GM12878 (cell line): ENCODE results near the gene SLCO3A1. TPM values are rescaled to one million over a fixed set of nuclear protein-coding genes. Genes with fewer than 3 reads are reported as not detected.

Source experiments
- ATAC-seq: fragments of 200-7000 bp; cut with Tn5 transposase; 3 replicates; pipeline ENCODE4 v1.9.1; 2020; ENCODE audit warnings: mild to moderate bottlenecking, moderate library complexity
- BruUV-seq: library from RNA; stranded (reverse); fragments of 400-500 nt; replicated peaks from 2 replicates; lab custom pipeline; 2021; lab: Mats Ljungman, UMichigan
- CTCF ChIA-PET: fragments of 300-600 bp; sonication (Branson Sonifier 250); formaldehyde crosslinking; extraction: SDS; loops from one replicate; lab custom pipeline; 2021; ENCODE audit warnings: inconsistent platforms; lab: Yijun Ruan, JAX
- POLR2A ChIA-PET: fragments of 350-600 bp; formaldehyde crosslinking; extraction: SDS; loops from one replicate; lab custom pipeline; 2021; ENCODE audit warnings: inconsistent platforms; lab: Charles Lee
- RAD21 ChIA-PET: fragments of 300-600 bp; sonication (Branson Sonifier 250); formaldehyde crosslinking; loops from one replicate; lab custom pipeline; 2023; ENCODE audit warnings: antibody characterized with exemption; ENCODE audit not compliant: unreplicated experiment; lab: Charles Lee
- SMC1A ChIA-PET: fragments of 300-600 bp; sonication (Branson Sonifier 250); formaldehyde crosslinking; loops from one replicate; lab custom pipeline; 2023; ENCODE audit not compliant: unreplicated experiment, uncharacterized antibody; lab: Charles Lee
- DNase-seq: peaks from one replicate; pipeline ENCODE4 v3.0.0-alpha.2; 2011; ENCODE audit warnings: low read depth, low spot score
- FAIRE-seq: peaks from 3 replicates; lab custom pipeline; 2011; peaks lifted over from hg19 to GRCh38; lab: Jason Lieb, UNC
- H2AFZ ChIP-seq: 2 replicates; pipeline ENCODE4 v1.6.0; 2011; ENCODE audit warnings: low read depth, low read length, control low read depth; ENCODE audit not compliant: control insufficient read depth
- H3K27ac ChIP-seq: 2 replicates; pipeline ENCODE4 v1.5.1; 2011; ENCODE audit warnings: control low read depth; ENCODE audit not compliant: control insufficient read depth, insufficient read depth
- H3K27me3 ChIP-seq, 2 experiments: replicated peaks in 1 of 2; 2 replicates each; pipeline versions ENCODE4 v1.6.0 to v1.6.1; 2011; ENCODE audit warnings: low read length in 1 of 2; ENCODE audit not compliant: control insufficient read depth in 2 of 2, insufficient read depth in 2 of 2
- H3K36me3 ChIP-seq, 2 experiments: 2 replicates each; pipeline ENCODE4 v1.5.1; 2011; ENCODE audit warnings: low read length in 1 of 2; ENCODE audit not compliant: control insufficient read depth in 2 of 2, insufficient read depth in 2 of 2
- H3K4me1 ChIP-seq: 2 replicates; pipeline ENCODE4 v1.6.1; 2011; ENCODE audit warnings: mild to moderate bottlenecking, low read length, moderate library complexity, mixed read lengths; ENCODE audit not compliant: control insufficient read depth, insufficient read depth
- H3K4me2 ChIP-seq: 2 replicates; pipeline ENCODE4 v1.6.0; 2011; ENCODE audit warnings: control low read depth; ENCODE audit not compliant: control insufficient read depth, insufficient read depth
- H3K4me3 ChIP-seq: fragments of 200-600 bp; sonication (generic); 2 replicates; pipeline ENCODE4 v1.5.1; 2016
- H3K79me2 ChIP-seq: 2 replicates; pipeline ENCODE4 v1.6.0; 2011; ENCODE audit warnings: low read length; ENCODE audit not compliant: control insufficient read depth, insufficient read depth
- H3K9ac ChIP-seq: 2 replicates; pipeline ENCODE4 v1.8.0; 2011; ENCODE audit warnings: low read length, control low read depth, mixed read lengths; ENCODE audit not compliant: control insufficient read depth, insufficient read depth
- H3K9me3 ChIP-seq: replicated peaks from 3 replicates; pipeline ENCODE4 v1.5.1; 2011; ENCODE audit warnings: mild to moderate bottlenecking, low read length; ENCODE audit not compliant: control insufficient read depth, insufficient read depth
- H4K20me1 ChIP-seq: 2 replicates; pipeline ENCODE4 v1.6.0; 2011; ENCODE audit not compliant: control insufficient read depth, insufficient read depth
- CEBPZ ChIP-seq: fragments of 150-350 bp; IDR thresholded peaks from 2 replicates; pipeline ENCODE4 v1.6.1; 2016; ENCODE audit warnings: low read depth, low read length
- FOS ChIP-seq: IDR thresholded peaks from 3 replicates; pipeline ENCODE4 v1.6.1; 2011; ENCODE audit warnings: borderline replicate concordance; ENCODE audit not compliant: insufficient read length; ENCODE audit errors: extremely low read depth
- IKZF2 ChIP-seq, 2 experiments: fragments of 450-650 bp; IDR thresholded peaks; 2 replicates each; pipeline ENCODE4 v1.6.1; 2017; ENCODE audit warnings: mild to moderate bottlenecking in 2 of 2, moderate library complexity in 2 of 2
- MEF2B ChIP-seq: fragments of 450-650 bp; IDR thresholded peaks from 2 replicates; pipeline ENCODE4 v1.6.1; 2018; ENCODE audit warnings: mild to moderate bottlenecking, moderate library complexity; ENCODE audit not compliant: partially characterized antibody, poor library complexity, severe bottlenecking
- MYB ChIP-seq: fragments of 150-350 bp; IDR thresholded peaks from 2 replicates; pipeline ENCODE4 v1.6.1; 2014; ENCODE audit warnings: mild to moderate bottlenecking, low read depth, low read length, borderline replicate concordance
- NFYA ChIP-seq: IDR thresholded peaks from 2 replicates; pipeline ENCODE4 v1.6.1; 2011; ENCODE audit warnings: low read depth, mild to moderate bottlenecking, low read length, improper control_type of control experiment, borderline replicate concordance
- PKNOX1 ChIP-seq: fragments of 450-650 bp; IDR thresholded peaks from 2 replicates; pipeline ENCODE4 v1.6.1; 2016; ENCODE audit warnings: mild to moderate bottlenecking
- SIX5 ChIP-seq: IDR thresholded peaks from 2 replicates; pipeline ENCODE4 v1.6.1; 2011; ENCODE audit warnings: mild to moderate bottlenecking, low read depth, low read length, moderate library complexity; ENCODE audit not compliant: severe bottlenecking
- ZNF384 ChIP-seq: IDR thresholded peaks from 2 replicates; pipeline ENCODE4 v1.6.1; 2012; ENCODE audit warnings: low read depth, mild to moderate bottlenecking, low read length, improper control_type of control experiment, borderline replicate concordance
- ZZZ3 ChIP-seq: IDR thresholded peaks from 2 replicates; pipeline ENCODE4 v1.6.1; 2011; ENCODE audit warnings: low read depth; ENCODE audit not compliant: control insufficient read depth, insufficient read length
- WGBS: methylation state at CpG from one replicate; pipeline ENCODE4 v1.1.6; 2016; ENCODE audit warnings: low lambda C conversion rate; ENCODE audit not compliant: insufficient replicate concordance, insufficient coverage; ENCODE audit errors: missing lambda C conversion rate; 5-methylcytosine and 5-hydroxymethylcytosine counted together
- in situ Hi-C: fragments of 300-500 bp; cut with MboI; formaldehyde crosslinking; loops from 9 replicates; pipeline ENCODE4 v1.14.3; 2018; ENCODE audit warnings: mixed read lengths
- intact Hi-C: fragments of 100-400 bp; cut with micrococcal nuclease; formaldehyde crosslinking; loops from one replicate; pipeline ENCODE4 v1.14.2; 2022; ENCODE audit not compliant: unreplicated experiment
- polyA plus RNA-seq, 11 experiments: library from polyadenylated mRNA; depleted of rRNA in 4 of 11; unstranded in 6 of 11; stranded (reverse) in 5 of 11; fragments of >200 nt; fragmentation: Nextera tagmentation in 4 of 11; fragmentation: Illumina TruSeq in 1 of 11; extraction: Ambion mirVana in 4 of 11; extraction: Trizol in 1 of 11; gene quantifications; 1 replicate in 1 of 11; 2 replicates in 10 of 11; pipeline versions ENCODE4 v1.2.1 to v1.2.3, GENCODE V29; 2011 to 2016; ENCODE audit warnings: inconsistent platforms in 2 of 11, missing spikeins in 2 of 11, low read depth in 1 of 11
- total RNA-seq, 4 experiments: library from RNA; depleted of rRNA in 3 of 4; stranded (reverse); fragments of >200 nt in 3 of 4; fragmentation: Illumina TruSeq in 1 of 4; extraction: Trizol in 1 of 4; gene quantifications; 2 replicates each; pipeline versions ENCODE4 v1.2.1 to v1.2.3, GENCODE V29; 2013 to 2021

SLCO3A1 gene
- total and polyA plus RNA-seq, 10 of the 15 experiments (the other 5 are each of a cell fraction or from before 2014, with no cell fraction given) = 0.05 to 5.9 (median 0.31) TPM

GRCh38 chr15:92142242-92143232 is 289.0 kb downstream of the SLCO3A1 start:
- Histone ChIP-seq H3K27me3 (no peaks in the 10 kb centered on the region), H3K36me3 (no peaks in the 10 kb centered on the region; a peak in 2 of 4 replicates), H3K9me3 (no peaks in the 10 kb centered on the region), H3K4me1 (no peaks in the 10 kb centered on the region; the same call in 1 of the 2 replicates), H2AFZ (no peak overlapping the region), H3K4me2 (no peak overlapping the region), H3K4me3 (no peak overlapping the region), H3K9ac (no peak overlapping the region), H4K20me1 (no peaks in the 10 kb centered on the region), H3K79me2 (no peaks in the 10 kb centered on the region), H3K27ac (no peak overlapping the region)
- RAD21 ChIA-PET = no interaction called here
- intact Hi-C loops = no loop called here
- POLR2A ChIA-PET = no interaction called here
- ATAC-seq (no peak), FAIRE-seq (no peak), DNase-seq (no peak)
- in situ Hi-C loops = no loop called here
- CTCF ChIA-PET = no interaction called here
- WGBS = 49% methylated on average over 13 of the region's 13 CpGs
- no TSS peak for BruUV-seq
- SMC1A ChIA-PET = no interaction called here
- TF ChIP-seq PKNOX1 (no peak), CEBPZ (no peak), IKZF2 (IDR thresholded peaks at IDR 0.05) (no peak), ZNF384 (no peak), MEF2B (no peak), FOS (no peak), NFYA (no peak), ZZZ3 (no peak), MYB (no peak), SIX5 (no peak)
